Endothelial cell of hepatic sinusoid (primary cell): Measurements from ENCODE around the gene CTBP2.
"Not testable (repeated sequence)": the region's sequence is repeated elsewhere in the genome, so short reads cannot be mapped to it uniquely, and the experiment has no call there.

Source experiments
- in situ Hi-C: cut with HindIII; loops from 2 replicates; pipeline ENCODE4 v1.10.0; 2017; ENCODE audit warnings: low sequenced_read_pairs

The CTBP2 gene

DNA sequence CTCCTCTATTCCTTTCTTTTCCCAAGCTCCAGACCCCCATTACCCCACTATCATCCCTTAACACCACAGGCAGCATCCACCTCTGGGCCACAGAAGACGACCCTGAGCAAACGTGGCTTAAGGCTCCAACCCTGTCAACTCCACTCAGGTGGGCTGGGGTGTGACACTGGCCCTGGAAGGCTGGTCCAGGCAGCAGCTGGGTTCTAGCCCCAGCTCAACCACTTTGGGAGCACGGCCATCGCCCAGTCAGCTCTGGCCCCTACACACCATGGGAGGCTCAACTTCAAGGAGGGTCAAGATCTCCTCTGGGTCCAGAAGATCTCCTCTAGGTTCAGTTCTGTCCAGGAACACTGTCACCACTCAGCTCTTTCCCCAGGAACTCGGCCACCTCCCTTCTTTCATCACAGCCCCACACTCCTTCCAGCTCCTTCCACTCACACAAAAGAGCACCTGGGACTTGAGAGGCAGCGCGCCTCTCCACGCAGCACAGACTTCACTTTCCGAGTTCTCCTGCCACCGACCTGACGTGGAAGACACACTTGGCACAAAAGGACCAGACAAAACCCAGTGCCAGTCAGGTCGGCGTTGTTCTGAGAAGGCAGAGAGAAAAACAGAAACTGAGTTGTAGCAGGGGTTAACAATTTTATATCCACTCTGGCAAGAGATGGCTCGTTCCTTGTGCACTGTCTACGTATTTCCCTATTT, 84.1 kb downstream of the CTBP2 start:
- in situ Hi-C loops = no loop called here

DNA sequence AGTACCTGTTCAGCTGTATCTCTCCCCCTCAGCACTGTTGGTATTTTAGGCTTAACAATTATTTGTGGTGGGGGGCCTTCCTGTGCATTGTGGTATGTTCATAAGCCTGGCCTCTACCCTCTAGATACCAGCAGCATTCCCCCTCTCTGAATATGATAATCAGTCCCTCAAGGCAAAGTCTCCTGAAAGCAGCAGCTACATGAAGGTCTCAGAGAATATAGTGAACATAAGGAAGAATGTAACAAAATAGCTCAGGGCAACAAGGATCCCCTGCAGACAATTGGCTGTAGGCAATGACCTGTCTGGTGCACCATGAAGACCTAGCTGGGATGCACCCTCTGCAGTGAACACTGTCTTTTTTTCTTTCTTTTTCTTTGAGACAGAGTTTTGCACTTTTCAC, 86.4 kb downstream of the CTBP2 start:
- in situ Hi-C loops = no loop called here

DNA sequence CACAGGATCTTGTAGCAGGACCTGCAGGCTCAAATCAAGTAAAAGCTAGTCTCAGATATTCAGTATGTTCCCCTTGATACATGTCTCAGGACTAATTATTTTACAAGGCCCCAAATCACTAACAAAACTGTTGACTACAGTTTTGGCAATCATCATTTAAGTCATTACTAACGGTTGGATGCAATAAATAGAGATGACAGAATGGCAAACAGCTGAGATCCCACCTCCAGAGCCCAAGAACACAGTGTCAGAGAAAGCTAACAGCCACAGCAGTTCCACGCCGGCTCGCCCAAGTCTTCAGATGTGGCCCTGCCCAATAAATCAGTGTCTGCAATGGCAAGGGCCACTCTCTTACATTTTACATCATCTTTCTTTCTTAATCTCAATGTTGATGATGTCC, 87.6 kb downstream of the CTBP2 start:
- in situ Hi-C loops = no loop called here

- in situ Hi-C loops = no loop called here
Observed at GRCh38 chr10:125071008-125071407, 89.4 kb downstream of the CTBP2 start.

DNA sequence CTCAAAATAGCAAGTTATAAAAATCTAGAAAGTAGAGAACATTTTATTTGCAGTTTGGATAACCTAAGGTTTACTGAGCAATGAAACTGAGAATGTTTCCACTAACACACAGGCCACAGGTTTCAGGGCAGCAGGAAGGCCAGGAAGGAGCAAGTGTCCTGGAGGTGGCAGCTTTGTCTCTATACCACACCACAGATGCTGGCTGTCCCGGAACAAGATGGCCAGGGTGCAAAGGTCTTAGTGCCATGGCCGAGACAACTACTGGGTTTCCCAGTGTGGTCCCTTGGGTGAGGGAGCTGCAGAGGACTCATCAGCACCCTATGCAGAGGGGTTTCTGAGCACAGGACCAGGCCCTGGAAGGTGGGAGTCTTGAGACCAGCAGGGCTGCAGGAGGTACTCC, 92.0 kb downstream of the CTBP2 start:
- in situ Hi-C loops = loop anchor here (5.0 kb wide), 2 partner anchors 59 to 76 kb away; no protein-coding TSS in a partner anchor

DNA sequence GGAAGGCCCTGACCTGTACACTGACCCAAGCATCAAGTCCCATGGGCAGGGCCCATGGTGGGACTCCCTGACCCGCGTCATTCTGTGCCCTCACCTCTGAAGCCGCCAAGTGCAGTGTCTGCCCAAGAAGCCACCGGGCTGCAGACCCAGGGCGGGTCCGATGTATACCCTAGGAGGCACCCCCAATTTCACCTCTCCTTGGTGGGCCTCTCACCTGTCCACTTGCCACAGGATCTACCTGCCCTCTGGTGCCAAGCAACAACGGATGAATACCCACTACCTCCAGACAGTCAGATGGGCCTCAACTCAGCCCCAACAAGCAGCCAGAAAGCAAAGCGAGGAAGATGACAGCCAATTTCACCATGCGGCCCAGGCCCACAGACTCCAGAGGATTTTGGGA, 92.6 kb downstream of the CTBP2 start:
- in situ Hi-C loops = loop anchor here (5.0 kb wide), 2 partner anchors 60 to 75 kb away; no protein-coding TSS in a partner anchor

DNA sequence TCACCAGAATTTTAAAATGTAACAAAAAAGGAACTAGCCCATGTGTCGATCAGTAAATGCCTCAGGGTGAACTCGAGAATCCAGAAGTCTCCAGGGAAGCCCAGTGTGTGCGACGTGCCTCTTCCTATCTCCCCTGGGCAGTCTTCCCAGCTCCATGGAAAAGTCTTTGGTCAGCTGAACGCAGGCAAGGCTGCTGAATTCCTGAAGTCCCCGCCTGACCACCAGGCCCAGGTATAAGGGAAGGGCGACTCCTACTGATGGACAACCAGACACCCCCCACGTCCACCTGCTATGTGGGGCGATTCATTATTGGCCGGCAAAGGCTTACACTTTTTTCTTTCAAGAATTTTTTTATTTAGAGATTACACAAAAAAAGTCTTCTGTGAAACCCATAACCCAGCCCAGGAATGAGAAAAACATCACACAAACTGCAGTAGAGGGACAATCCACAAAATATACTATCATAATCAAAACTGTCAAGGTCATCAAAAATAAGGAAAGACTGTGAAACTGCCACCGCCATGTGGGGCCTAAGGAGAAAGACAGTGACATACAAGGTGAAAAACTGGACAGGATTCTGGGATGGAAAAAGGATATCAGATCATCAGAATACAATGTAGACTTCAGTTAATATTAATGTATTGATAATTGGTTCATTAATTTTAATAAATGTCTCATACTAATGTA, 93.5 kb downstream of the CTBP2 start:
- in situ Hi-C loops = loop anchor here (5.0 kb wide), 2 partner anchors 60 to 75 kb away; no protein-coding TSS in a partner anchor

GRCh38 chr10:125064681-125065492, 95.5 kb downstream of the CTBP2 start:
- in situ Hi-C loops = loop anchor here (5.0 kb wide), 2 partner anchors 62 to 73 kb away; no protein-coding TSS in a partner anchor

GRCh38 chr10:125063256-125063925, 97.0 kb downstream of the CTBP2 start:
- in situ Hi-C loops = no loop called here

- in situ Hi-C loops = no loop called here
Observed at GRCh38 chr10:125062914-125063230, 97.5 kb downstream of the CTBP2 start.

GRCh38 chr10:125062227-125062913, 98.0 kb downstream of the CTBP2 start:
- in situ Hi-C loops = no loop called here

DNA sequence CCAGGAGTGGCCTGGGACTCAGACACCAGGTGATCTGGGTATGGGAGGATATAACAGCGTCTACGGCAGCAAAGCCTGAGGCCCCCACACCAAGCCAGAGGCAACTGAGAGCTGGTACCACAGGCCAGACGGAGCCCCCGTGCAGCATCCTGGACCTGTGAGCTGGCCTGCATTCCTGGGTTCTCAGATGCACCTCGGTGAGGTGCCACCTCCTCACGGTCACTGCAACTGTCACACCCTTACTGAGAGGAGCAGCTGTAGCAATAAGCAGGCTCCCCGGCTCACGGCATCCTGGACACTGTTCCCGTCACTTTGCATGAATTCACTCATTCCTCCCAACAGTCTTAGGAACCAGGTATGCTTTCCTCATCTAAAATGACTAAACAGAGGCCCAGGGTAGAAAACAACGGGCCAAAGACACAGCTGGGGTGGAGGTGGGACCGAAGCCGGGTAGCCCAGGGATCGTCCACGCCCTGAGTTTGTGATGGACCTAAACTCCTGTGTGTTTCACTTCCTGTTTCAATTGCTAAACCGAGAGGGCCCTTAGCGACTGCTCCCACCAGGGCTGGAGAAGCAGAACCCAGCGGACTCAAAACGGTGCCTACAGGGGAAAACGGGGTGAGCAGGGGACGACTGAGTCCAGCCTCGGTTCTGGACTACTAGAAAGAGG, 98.7 kb downstream of the CTBP2 start:
- in situ Hi-C loops = no loop called here

DNA sequence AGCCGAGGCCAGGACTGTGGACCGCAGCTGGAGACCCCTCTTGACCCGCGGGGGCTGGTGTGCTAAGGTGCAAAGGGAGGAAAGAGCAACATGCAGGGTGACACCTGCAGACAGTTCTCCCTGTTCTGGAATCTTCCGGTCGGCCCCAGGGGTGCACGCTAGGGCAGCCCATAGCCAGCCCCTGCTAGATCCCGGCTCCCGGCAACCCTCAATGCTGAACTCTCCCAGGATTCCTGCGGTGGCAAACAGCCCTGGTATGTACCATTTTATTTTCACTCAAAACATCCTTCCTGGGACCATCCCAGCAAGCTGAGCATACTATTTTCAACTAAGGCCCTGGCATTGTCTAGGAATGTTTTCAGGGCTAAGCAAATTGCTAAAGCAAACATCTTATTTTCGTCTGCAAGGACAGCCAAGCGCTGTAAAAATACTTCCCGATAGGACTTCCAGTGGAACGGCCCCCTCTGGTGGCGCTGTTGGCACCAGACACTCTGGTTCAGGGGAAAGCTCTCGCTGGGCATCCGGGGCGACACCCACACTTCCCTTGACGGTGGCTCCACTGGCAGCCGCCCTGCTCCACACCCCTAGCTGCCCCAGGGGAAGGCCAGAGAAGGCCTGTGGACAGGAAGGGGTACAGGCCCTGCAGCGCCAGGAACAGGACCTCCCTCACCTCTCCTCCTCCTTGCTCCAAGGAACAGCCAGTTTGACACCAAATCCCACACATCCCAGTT, 99.4 kb downstream of the CTBP2 start:
- in situ Hi-C loops = no loop called here

DNA sequence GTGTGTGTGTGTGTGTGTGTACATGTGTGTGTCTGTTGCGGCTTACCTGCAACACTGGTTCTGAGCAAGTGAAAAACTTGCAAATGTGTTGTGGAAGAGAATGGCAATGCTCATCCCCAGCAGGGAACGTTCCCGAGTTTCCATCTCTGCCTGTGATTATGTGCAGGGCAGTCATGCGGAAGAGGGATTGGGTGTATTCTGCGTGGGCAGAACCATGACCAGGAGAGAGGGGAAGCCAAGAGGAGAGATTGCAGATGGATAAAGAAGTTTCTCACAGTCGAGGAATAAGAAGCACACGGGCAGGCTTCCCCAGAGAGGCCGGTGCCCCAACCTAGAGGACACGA, 99.9 kb downstream of the CTBP2 start:
- in situ Hi-C loops = no loop called here

- in situ Hi-C loops = no loop called here
Observed at GRCh38 chr10:125060026-125060425, 100.3 kb downstream of the CTBP2 start.

DNA sequence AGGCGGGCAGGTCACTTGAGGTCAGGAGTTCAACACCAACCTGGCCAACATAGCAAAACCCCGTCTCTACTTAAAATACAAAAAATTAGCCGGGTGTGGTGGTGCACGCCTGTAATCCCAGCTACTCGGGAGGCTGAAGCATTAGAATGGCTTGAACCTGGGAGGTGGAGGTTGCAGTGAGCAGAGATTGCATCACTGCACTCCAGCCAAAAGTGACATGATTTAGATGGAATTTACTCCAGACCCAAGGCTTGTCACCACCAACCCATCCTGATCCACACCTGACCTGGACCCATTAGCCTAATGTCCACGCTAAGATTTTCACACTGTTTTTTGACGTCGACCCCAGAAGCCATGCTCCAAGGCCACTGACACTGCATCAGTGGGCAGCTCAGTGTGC, 101.0 kb downstream of the CTBP2 start:
- in situ Hi-C loops = not testable (repeated sequence)

- in situ Hi-C loops = no loop called here
Observed at GRCh38 chr10:125057158-125058001, 103.0 kb downstream of the CTBP2 start.
